Stimulated activated CD4-positive, alpha-beta T cell treated with anti-CD3 and anti-CD28 coated beads, TNF-alpha, amount 100 ng/mL, for 48 hours (primary cell): ENCODE measurements around the gene SESTD1.

Source experiments
- DNase-seq, 3 donors: peaks; one replicate each; pipeline ENCODE4 v3.0.0-alpha.2; 2020; ENCODE audit warnings: low read depth in 3 of 3

SESTD1 gene

GRCh38 chr2:179191110-179191509 lies 73.5 kb downstream of the SESTD1 start:
- DNase-seq, result no peak

- DNase-seq, result no peak
Measured at GRCh38 chr2:179186126-179186525, 78.5 kb downstream of the SESTD1 start.

- no peak for DNase-seq
Measured at GRCh38 chr2:179184610-179185009, 80.0 kb downstream of the SESTD1 start.

- DNase-seq, result no peak
Measured at GRCh38 chr2:179181002-179181401, 83.6 kb downstream of the SESTD1 start.

GRCh38 chr2:179180242-179180641 lies 84.4 kb downstream of the SESTD1 start:
- DNase-seq, result no peak

DNA sequence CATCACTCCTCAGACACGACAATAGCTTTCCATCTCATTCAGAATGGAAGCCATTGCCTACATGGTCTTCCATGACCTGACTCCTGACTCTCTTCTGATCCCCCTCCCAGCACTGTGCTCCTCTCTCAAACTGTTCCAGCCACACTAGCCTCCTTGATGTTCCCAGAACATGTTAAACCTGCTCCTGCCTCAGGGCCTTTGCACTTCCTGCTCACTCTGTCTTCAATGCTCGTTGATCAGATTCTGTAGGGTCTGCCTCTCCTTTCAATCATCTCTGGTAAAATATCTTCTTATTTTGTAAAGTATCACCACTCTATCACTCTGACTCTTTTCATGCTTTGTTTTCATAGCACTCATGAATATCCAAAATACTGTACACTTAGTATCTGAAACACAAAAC lies 84.9 kb downstream of the SESTD1 start:
- DNase-seq, result no peak

DNA sequence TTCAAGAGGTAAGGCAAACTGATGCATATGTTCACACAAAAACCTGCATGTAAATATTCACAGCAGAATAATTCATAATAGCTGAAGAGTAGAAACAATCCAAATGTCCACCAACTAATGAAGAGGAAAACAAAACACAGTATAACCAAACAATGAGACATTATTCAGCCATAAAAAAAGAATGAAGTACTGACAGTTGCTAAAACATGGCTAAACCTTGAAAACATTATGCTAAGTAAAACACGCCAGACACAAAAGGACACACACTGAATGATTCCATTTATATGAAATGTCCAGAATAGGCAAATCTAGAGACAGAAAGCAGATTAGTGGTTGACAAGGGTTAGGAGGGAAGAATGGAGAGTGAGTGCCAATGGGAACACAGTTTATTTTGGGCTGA lies 86.9 kb downstream of the SESTD1 start:
- DNase-seq, result no peak

DNA sequence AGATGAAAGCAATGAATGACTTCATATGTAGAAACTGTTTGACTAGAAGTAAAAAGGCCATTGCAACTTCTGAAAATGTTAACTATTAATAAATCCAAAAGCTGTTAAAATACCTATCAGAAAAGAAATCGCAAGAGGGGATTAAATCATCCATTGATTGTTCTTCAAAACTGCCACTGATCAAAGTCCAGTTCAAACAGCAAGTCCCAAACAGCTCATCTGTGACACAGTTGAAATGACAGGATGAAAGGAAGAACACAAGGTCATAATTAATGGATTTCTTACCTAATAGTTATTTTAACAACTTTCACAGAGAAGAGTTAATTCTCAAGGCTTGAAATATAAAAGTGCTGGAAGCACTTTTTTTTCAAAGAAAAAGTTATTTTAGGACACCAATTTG lies 90.4 kb downstream of the SESTD1 start:
- no peak for DNase-seq

- DNase-seq, result no peak
Measured at GRCh38 chr2:179172894-179173293, 91.7 kb downstream of the SESTD1 start.

DNA sequence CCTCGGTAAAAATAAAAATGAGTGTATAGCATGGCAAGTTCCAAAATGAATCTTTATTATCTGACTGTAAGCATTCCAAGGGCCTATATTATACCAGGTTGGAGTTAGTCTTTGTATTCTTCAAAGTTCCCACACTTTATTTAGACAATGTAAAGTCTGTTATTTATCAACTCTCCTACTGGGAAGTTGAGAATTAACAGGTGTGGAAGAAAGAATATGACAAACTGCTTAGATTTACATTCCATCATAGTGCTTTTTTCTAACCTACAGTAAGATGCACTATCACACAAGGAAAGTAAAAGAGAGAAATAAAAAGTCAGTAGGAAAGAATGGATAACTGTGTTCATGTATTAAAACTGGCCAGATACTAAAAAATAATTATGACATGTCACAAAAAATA lies 93.3 kb downstream of the SESTD1 start:
- no peak for DNase-seq

DNA sequence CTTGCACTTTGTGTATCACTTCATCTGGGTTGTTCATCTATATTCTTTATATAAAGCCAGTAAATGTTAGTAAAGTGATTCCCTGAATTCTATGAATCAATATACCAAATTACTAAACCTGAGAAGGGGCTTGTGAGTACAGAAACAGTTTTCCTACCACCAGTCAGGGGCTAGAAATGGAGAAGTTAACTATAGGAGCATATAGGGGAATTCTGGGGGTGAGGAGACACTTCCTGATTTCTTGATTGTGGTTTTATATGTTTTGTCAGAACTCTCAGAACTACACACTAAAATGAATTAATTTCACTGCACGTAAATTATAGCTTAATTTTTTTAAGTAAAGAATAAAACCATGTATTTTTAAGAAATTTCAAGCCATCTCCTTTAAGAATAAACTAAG lies 93.7 kb downstream of the SESTD1 start:
- no peak for DNase-seq

DNA sequence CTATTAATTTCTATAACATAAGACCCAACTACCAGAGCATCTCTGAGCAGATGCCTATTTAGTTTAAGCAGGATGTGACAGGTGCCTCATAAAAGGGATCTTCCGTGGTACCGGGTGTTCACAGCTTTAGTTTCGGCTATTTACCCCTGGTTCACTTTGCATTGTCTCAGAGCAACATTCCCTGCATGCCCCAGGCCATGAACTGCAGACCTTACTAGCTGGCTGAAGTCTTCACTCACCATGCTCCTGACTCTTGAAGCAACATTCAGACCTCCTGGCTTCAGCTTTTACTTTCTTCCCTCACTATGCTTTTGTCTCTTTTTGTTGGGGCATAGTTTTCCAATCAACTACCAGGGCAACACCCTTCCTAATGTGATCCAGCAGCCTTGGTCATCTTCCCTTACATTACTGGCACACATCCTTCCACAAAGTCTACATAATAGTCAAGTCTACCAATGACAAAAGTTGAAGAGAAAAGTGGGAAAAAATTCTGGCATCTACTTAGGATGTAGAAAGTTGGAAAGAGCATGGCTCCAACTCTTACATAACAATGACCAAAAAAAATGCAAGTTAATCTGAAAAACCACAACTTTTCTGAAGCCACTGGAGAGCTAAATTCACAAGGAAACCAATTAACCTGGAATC lies 99.2 kb downstream of the SESTD1 start:
- DNase-seq, result no peak

DNA sequence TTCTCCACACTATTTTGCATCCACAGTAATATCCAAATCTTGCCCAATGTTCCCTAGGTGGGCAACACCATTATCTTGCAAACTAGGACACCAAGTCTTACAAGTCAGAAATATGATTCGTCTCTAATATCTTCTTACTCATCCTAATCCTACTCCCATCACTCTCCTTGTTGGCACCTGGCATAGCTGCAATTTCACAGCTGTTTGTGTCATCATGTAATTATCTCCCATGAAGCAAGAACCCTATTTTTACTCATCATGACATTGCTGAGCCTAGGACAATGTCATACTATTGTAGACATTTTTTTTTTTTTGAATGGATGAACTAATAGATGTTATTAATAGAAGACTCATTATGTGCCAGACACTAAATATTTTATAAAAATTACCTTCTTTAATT lies 123.4 kb downstream of the SESTD1 start:
- DNase-seq, result no peak

DNA sequence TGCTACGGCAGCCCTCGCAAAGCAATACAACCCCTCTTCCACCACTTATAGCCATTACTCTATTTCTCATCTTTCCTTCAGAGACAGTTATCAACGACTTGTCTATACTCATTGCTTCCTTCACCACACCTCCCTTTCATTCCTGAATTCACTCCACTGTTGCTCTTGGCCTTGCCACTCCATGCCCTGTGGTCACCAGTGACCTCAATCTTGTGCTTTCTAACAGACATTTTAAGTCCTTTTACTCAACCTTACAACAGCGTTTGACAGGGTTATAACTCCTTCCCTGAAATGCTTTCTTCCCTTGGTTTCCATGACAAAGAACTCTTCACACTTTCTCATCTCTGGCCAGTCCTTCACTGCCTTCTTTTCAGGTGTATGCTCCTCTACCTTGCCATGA lies 124.1 kb downstream of the SESTD1 start:
- no peak for DNase-seq

- peak in 2 of 3 donors; percentile 1 to 23 for DNase-seq
Measured at GRCh38 chr2:179139506-179139905, 125.1 kb downstream of the SESTD1 start.

GRCh38 chr2:179137200-179137759 lies 127.4 kb downstream of the SESTD1 start:
- no peak for DNase-seq

- no peak for DNase-seq
Measured at GRCh38 chr2:179133016-179133415, 131.6 kb downstream of the SESTD1 start.

GRCh38 chr2:179132076-179132475 lies 132.6 kb downstream of the SESTD1 start:
- DNase-seq, result no peak

DNA sequence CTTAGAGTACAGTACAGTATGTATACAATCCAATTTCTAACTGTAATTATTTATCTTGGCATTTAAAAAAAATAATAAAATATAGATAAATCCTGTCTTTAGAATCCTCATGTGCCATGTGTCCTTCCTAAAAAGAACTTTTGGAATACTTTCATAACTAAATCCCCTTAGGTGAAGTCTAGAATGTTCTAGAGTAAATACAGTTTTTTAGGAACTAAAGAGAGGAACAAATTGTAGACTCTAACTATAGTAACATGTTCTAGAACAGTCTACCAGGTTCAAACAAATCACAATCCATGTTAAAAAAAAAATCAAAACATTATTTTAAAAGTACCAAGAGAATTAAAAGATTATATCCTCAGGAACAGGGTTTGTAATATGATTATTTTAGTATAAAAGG lies 134.1 kb downstream of the SESTD1 start:
- no peak for DNase-seq

GRCh38 chr2:179129574-179130238 lies 134.9 kb downstream of the SESTD1 start:
- no peak for DNase-seq

GRCh38 chr2:179125404-179125803 lies 139.2 kb downstream of the SESTD1 start:
- no peak for DNase-seq

GRCh38 chr2:179124282-179124681 lies 140.3 kb downstream of the SESTD1 start:
- no peak for DNase-seq

- no peak for DNase-seq
Measured at GRCh38 chr2:179123272-179123662, 141.4 kb downstream of the SESTD1 start.
